ENCODE results near the gene GSTM1.

DNA sequence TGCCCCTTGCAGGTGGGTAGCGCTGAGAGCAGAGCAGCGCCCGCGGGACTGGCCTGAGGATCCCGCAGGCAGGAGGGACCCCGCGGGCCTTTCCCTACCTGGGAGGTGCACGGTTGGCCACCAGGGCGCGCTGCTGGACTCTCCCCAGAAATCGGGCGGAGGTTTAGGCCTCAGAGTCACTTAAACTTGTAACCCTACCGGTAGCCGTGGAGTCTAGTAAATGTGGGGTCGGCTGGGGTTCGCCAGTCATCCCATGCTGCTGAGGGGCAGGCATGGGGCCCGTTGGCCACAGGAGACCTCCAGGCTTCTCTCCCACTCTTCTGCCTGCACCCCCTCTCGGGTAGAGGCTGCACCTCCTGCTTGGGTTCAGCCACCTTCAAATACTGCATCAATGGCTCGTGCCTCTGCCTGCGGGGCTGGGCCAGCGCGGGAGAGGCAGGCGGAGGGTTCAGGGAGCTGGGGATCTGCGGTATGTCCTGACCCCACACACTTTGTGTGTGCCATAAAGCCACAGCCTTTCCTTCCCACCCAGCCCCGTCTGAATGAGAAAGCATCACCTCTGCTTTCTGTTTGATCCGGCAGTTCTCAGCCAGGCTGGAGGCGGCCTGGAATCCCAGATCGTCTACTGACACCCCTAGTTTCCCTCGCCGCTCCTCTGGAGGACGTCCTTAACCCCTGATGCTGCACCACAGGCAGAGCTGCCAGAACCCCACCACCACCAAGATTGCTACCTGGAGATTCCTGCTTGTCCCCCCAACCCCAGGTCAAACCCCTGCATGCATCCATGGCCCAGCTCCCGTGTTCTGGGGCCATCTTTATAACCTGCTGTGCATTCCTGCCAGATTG is 44.0 kb upstream of the GSTM1 start:
- TF ChIP-seq, protein P1, sequence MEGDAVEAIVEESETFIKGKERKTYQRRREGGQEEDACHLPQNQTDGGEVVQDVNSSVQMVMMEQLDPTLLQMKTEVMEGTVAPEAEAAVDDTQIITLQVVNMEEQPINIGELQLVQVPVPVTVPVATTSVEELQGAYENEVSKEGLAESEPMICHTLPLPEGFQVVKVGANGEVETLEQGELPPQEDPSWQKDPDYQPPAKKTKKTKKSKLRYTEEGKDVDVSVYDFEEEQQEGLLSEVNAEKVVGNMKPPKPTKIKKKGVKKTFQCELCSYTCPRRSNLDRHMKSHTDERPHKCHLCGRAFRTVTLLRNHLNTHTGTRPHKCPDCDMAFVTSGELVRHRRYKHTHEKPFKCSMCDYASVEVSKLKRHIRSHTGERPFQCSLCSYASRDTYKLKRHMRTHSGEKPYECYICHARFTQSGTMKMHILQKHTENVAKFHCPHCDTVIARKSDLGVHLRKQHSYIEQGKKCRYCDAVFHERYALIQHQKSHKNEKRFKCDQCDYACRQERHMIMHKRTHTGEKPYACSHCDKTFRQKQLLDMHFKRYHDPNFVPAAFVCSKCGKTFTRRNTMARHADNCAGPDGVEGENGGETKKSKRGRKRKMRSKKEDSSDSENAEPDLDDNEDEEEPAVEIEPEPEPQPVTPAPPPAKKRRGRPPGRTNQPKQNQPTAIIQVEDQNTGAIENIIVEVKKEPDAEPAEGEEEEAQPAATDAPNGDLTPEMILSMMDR (IDR thresholded peaks at IDR 0.05): peak; percentile 86
- no peak for TF ChIP-seq EZH2phosphoT487 (IDR thresholded peaks at IDR 0.05)

Measured in neural progenitor cell (in vitro differentiated cells).